Amniotic stem cell (primary cell): ENCODE results near the gene EXTL2.
"Not testable (repeated sequence)": the region's sequence is repeated elsewhere in the genome, so short reads cannot be mapped to it uniquely, and the experiment has no call there.

Experiments
- DNase-seq: peaks from one replicate; lab custom pipeline; 2025; lab: John Stamatoyannopoulos, UW

Gene EXTL2

DNA sequence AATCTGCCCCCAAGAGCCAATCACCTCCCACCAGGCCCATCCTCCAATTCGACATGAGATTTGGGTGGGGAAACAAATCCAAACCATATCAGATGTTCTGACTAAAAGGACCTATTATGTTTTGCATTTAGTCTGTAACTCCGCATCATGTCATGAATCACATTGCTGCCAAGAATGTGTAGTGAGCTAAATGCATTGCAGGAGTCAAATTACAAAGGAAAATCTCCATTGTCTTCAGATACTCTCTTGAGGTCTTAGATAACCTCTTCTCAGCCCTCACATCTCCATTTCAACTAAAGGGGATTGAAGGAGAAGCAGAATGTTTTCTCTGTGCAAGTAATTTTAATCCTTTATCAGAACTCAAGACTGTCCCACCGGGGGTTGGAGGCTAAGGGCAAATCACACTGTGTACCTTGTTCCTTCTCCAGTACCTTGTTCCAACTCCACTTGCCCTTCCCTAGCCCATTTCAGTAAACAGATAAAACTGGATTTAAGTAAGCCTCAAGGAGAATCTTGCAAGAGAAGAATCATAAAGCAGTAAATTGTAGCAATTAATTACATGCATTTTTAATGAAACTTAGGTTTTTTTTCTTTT is 34.1 kb downstream of the EXTL2 start:
- DNase-seq = no peak

DNA sequence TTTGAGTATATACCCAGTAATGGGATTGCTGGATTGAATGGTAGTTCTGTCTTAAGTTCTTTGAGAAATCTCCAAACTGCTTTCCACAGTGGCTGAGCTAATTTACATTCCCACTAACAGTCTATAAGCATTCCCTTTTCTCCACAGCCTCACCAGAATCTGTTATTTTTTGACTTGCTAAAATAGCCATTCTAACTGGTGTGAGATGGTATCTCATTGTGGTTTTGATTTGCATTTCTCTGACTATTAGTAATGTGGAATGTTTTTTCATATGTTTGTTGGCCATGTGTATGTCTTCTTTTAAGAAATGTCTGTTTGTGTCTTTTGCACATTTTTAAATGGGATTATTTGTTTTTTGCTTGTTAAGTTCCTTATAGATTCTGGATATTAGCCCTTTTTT is 39.5 kb downstream of the EXTL2 start:
- not testable (repeated sequence) for DNase-seq

DNA sequence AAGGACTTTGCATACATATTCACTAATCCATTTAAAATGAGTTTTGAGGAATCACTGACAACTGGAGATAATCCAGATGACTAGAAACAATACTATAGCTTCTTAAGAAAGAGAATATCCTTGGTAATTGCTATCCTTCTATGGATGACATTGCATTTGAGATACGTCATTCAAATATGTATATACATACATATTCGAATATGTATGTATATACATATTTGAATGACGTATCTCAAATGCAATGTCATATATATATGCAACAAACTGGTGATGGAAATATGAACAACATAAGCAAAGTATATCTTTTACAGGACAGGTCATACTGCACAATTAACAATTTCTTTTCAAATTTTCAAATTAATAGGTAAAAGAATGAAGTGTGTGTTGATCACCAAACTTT is 41.7 kb downstream of the EXTL2 start:
- no peak for DNase-seq

DNA sequence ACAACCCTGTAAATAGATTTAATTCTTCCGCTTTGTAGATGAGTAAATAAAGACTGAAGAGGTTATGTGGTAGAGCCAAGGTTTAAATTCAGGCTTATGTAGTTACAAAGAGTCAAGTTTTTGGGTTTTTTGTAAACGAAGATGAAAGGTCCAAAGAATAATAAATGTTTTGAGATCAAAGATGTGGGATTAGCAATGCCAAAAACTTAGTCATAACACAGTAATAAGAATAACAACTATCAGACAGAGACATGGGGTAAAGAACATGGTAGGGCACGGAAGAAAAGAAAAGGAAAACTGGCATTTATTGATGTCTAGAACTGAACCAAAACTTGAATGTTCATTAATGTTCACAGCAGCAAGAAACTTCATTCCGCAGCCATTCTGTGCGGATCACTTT is 42.9 kb downstream of the EXTL2 start:
- no peak for DNase-seq

DNA sequence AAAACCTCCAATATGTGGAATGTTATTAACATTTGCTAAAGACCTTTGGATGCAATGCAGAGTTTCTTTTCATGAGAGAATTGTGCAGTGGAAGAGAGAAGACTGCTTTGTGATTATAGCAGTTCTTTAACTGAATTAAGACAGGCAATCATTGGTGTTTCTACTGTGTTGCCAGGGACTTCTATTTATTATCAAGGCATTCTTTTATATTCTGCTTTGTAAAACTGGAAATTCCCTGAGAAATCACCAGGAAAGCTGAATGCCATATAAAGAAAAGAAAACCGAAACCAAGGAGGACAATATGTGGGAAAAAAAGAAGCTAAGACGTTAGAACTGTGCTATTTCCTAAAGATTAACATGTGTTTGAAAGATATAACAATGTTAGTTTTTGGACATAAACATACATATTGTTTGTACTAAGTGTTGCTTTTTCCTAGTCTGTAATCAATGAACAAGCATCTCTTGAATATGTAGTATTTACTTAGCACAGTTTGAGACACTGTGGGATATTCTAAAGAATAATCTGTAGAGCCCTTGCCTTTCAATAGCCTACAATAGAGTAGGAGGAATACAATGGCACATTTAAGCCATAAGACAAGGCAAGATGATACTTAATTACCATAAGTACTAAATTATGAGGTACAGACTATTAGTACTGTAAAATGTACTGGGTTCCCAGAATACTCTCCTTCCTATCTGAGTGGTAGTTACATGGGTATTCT is 47.1 kb downstream of the EXTL2 start:
- no peak for DNase-seq

DNA sequence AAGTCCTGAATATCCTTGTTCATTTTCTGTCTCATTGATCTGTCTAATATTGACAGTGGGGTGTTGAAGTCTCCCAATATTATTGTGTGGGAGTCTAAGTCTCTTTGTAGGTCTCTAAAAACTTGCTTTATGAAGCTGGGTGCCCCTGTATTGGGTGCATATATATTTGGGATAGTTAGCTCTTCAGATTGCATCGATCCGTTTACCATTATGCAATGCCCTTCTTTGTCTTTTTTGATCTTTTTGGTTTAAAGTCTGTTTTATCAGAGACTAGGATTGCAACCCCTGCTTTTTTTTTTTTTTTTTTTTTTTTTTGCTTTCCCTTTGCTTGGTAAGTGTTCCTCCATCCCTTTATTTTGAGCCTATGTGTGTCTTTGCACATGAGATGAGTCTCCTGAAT is 51.5 kb downstream of the EXTL2 start:
- not testable (repeated sequence) for DNase-seq

DNA sequence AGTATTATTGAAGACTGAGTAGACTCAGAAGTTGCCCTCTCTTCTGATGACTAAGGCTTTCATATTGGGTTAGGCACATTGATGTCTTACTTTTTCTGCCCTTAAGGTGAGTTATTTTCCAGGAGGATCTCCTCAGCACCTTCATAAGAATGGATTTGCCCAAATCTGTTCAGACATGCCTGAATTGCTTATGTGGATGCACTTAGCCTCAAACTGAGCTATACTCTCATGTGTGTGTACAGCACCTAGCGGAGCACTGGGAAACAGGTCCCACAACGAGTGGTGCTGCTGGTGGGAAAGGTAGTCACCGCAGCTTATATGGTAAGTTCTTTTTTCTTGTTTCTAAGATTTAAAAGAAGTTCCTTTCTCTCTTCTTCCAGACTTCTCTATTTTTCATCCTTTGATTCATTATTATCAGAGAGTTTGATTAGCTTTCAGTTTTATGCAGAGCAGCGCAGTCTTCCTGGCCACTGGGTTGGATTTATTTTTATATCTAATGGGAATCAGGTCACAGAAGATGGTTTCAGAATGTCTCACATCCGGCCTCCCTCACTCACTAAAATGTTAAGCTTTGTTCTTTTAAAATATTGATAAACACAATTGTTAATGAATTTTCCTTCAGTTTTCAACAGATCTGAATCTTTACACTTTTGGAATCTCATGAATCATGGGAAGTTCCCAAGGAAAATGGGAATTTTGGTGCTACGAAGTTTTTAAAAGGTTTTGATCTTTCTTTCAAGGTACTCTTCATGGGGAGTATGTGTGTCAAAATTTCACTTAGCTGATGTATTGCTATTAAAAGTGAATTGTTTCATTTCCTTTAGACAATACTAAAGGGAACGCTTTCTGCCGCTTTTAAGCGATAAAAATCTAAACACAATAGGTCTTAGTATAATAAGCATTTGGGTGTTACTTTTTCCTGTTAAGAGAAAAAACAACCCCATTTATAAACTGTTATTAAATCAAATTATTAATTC is 58.5 kb downstream of the EXTL2 start:
- DNase-seq = no peak

DNA sequence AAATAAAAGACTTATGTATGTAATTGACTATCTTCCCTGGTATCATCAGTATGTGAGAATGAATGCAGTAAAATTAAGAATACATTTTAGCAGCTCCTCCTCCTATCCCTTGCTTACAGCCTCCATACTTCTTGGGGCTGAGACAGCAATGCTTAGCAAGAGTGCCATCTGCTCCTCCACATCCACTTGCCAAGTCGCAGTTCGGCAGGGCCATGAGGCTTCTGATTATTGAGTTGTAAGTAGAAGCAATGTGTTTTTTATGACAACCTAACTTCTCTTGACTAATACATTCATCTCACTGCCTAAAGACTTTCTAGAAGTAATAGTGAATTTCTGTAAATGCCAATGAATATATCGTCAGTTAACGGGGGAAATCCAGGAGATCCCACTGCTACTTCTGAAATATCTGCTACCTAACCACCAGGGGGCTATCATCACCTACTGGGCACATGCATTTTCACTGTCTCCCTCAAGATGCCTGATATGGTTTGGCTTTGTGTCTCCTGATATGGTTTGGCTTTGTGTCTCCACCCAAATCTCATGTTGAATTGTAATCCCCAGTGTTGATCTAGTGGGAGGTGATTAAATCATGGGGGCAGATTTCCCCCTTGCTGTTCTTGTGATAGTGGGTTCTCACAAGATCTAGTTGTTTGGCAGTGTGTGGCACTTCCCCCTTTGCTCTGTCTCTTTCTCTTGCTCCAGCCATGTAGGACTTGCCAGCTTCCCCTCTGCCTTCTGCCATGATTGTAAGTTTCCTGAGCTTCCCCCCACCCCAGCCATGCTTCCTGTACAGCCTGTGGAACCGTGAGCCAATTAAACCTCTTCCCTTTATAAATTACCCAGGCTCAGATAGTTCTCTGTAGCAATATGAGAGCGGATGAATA is 59.6 kb downstream of the EXTL2 start:
- DNase-seq = no peak

DNA sequence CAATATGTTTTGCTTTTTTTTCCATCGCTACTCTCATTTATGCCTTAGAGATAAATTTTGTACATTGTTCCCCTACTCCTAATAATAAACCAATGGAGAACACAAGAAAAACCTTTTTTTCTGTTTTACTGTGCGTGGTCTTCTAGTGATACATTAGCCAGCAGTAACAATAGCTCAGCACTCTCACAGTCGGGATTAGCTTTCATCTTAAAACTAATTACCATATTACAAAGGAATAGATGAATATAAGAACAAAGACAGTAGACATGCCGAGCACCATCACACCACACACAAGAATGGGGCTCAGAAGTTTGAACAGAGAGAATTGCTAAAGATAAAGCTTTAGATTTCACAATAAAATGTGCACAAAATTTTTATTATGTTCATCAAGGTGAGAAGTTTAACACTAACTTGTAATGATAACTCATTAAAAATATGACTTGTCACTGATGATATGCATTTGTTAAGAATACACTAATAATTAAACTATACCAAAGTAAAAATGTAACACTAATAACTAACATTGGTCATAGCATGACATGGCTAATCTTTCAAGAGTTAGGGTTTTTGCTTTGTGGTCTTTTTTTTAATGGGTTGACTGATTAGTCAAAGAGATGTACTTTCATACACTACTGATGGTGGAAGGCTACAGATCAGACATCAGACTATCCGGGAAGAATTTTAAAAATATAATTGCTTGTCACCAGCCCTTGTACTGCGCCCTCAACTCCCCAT is 61.8 kb downstream of the EXTL2 start:
- no peak for DNase-seq

DNA sequence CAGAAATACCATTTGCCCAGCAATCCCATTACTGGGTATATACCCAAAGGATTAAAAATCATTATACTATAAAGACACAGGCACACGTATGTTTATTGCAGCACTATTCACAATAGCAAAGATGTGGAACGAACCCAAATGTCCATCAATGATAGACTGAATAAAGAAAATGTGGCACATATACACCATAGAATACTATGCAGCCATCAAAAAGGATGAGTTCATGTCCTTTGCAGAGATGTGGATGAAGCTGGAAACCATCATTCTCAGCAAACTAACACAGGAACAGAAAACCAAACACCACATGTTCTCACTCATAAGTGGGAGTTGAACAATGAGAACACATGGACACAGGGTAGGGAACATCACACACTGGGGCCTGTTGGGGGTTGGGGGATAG is 69.0 kb downstream of the EXTL2 start:
- DNase-seq = not testable (repeated sequence)
